Tibial nerve (tissue), 4 donors: ENCODE results near the gene ASB3.

Experiments
- EP300 ChIP-seq, 2 donors: sonication (generic); formaldehyde crosslinking; IDR thresholded peaks; one replicate each; pipeline ENCODE4 v1.6.1; 2017; ENCODE audit warnings: antibody characterized with exemption in 2 of 2, mild to moderate bottlenecking in 1 of 2
- POLR2A ChIP-seq, 2 donors: fragments of 450-650 bp; IDR thresholded peaks; one replicate each; pipeline ENCODE4 v1.6.1; 2017; ENCODE audit warnings: antibody characterized with exemption in 2 of 2, mild to moderate bottlenecking in 2 of 2, moderate library complexity in 2 of 2
- TF ChIP-seq, protein P1 (sequence below), 5 experiments: fragments of 200-600 bp in 3 of 5; fragments of 450-650 bp in 2 of 5; sonication (generic) in 3 of 5; IDR thresholded peaks; one replicate each; pipeline ENCODE4 v1.5.1; 2016 to 2019; ENCODE audit warnings: antibody characterized with exemption in 5 of 5, mild to moderate bottlenecking in 3 of 5, moderate library complexity in 2 of 5

DNA sequence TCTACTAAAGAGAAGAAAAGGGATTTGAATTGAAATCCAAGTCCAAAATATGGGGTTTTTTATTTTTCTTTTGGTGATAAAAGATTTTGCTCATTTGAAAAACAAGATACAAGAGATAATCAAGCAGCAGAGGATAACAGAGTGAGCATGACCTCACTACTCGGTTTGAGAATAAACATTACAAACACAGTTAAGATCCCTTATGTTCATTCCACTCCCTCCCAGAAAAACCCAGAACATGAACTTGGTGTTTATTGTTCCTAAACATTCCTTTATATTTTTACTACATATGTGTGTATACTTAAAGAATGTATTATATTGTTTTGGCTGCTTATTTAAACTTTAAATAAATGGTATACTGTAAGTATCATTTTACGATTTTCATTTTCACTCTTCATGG, 165.8 kb downstream of the ASB3 start:
- TF ChIP-seq, protein P1, sequence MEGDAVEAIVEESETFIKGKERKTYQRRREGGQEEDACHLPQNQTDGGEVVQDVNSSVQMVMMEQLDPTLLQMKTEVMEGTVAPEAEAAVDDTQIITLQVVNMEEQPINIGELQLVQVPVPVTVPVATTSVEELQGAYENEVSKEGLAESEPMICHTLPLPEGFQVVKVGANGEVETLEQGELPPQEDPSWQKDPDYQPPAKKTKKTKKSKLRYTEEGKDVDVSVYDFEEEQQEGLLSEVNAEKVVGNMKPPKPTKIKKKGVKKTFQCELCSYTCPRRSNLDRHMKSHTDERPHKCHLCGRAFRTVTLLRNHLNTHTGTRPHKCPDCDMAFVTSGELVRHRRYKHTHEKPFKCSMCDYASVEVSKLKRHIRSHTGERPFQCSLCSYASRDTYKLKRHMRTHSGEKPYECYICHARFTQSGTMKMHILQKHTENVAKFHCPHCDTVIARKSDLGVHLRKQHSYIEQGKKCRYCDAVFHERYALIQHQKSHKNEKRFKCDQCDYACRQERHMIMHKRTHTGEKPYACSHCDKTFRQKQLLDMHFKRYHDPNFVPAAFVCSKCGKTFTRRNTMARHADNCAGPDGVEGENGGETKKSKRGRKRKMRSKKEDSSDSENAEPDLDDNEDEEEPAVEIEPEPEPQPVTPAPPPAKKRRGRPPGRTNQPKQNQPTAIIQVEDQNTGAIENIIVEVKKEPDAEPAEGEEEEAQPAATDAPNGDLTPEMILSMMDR (IDR thresholded peaks at IDR 0.05) = no peak
- TF ChIP-seq EP300 (IDR thresholded peaks at IDR 0.05) = no peak
- no peak for TF ChIP-seq POLR2A (IDR thresholded peaks at IDR 0.05)
